Loucy (cell line): ENCODE measurements around the gene PSMD3.

Experiments
- H2AFZ ChIP-seq: fragments of 200-600 bp; sonication (generic); 2 replicates; pipeline ENCODE4 v1.6.0; 2016; ENCODE audit warnings: antibody characterized with exemption, mild to moderate bottlenecking, low read length, moderate library complexity
- H3F3A ChIP-seq: fragments of 200-600 bp; 2 replicates; pipeline ENCODE4 v1.6.0; 2016; ENCODE audit warnings: antibody characterized with exemption, low read depth, mild to moderate bottlenecking
- H3K27me3 ChIP-seq: fragments of 200-600 bp; sonication (generic); 2 replicates; pipeline ENCODE4 v1.6.1; 2014; ENCODE audit warnings: low read length, mild to moderate bottlenecking; ENCODE audit not compliant: insufficient read depth, poor library complexity, severe bottlenecking
- H3K36me3 ChIP-seq: fragments of 200-600 bp; sonication (generic); 2 replicates; pipeline ENCODE4 v1.6.1; 2016; ENCODE audit warnings: low read length; ENCODE audit not compliant: insufficient read depth
- H3K4me1 ChIP-seq: fragments of 200-600 bp; sonication (generic); 2 replicates; pipeline ENCODE4 v1.5.1; 2014; ENCODE audit warnings: low read length, mild to moderate bottlenecking; ENCODE audit not compliant: insufficient read depth, poor library complexity, severe bottlenecking
- H3K4me2 ChIP-seq: fragments of 200-600 bp; sonication (generic); 2 replicates; pipeline ENCODE4 v1.6.0; 2014; ENCODE audit warnings: antibody characterized with exemption, low read length, low read depth, mild to moderate bottlenecking; ENCODE audit not compliant: poor library complexity, severe bottlenecking
- H3K4me3 ChIP-seq: fragments of 200-600 bp; sonication (generic); 2 replicates; pipeline ENCODE4 v1.5.1; 2014; ENCODE audit warnings: low read length, mild to moderate bottlenecking, mixed read lengths; ENCODE audit not compliant: poor library complexity, severe bottlenecking
- H3K79me2 ChIP-seq: fragments of 200-600 bp; sonication (generic); 2 replicates; pipeline ENCODE4 v1.6.1; 2014; ENCODE audit warnings: low read length; ENCODE audit not compliant: insufficient read depth
- H3K9ac ChIP-seq: fragments of 200-600 bp; sonication (generic); 2 replicates; pipeline ENCODE4 v1.6.0; 2014; ENCODE audit warnings: mild to moderate bottlenecking, low read depth, low read length, moderate library complexity; ENCODE audit not compliant: poor library complexity, severe bottlenecking
- H3K9me2 ChIP-seq: fragments of 200-600 bp; sonication (generic); replicated peaks from 2 replicates; pipeline ENCODE4 v1.6.1; 2016; ENCODE audit warnings: low read depth, low read length, mixed read lengths
- H3K9me3 ChIP-seq: fragments of 200-600 bp; sonication (generic); 2 replicates; pipeline ENCODE4 v1.6.1; 2014; ENCODE audit warnings: mild to moderate bottlenecking, antibody characterized with exemption, low read length, low read depth; ENCODE audit not compliant: insufficient read depth
- H4K20me1 ChIP-seq: fragments of 200-600 bp; sonication (generic); 2 replicates; pipeline ENCODE4 v1.6.0; 2014; ENCODE audit warnings: antibody characterized with exemption, low read length, mild to moderate bottlenecking; ENCODE audit not compliant: insufficient read depth, poor library complexity, severe bottlenecking
- EZH2phosphoT487 ChIP-seq: fragments of 200-600 bp; IDR thresholded peaks from 2 replicates; pipeline ENCODE4 v1.6.1; 2018; ENCODE audit warnings: antibody characterized with exemption, mild to moderate bottlenecking, moderate library complexity, borderline replicate concordance
- TF ChIP-seq, protein P1 (sequence below): fragments of 200-600 bp; sonication (generic); conservative IDR thresholded peaks from 2 replicates; pipeline ENCODE4 v1.5.1; 2014; ENCODE audit warnings: mild to moderate bottlenecking, antibody characterized with exemption, low read length

Gene PSMD3

DNA sequence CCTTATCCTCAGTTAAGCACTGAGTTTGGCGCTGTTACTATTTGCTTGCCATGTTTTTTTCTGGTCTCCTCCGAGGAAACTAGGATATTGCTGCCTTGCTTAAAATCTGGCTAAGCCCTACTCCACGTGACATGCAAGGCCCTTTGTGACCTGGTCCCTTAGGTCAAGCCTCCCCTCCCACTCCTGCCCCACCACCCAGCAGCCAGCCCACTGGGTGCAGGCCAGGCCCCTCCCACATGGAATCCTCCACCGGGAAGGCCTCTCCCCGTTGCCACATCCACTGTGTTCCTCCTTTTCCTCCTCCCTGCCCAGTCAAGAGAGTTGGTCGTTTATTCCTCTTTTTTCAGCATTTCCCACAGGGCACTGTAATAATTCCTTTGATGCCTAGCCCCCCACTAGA, 16.2 kb downstream of the PSMD3 start:
- Histone ChIP-seq H3K4me1 (no peaks in the 10 kb centered on the region), H3K9ac (no peak overlapping the region), H3K4me3 (no peak overlapping the region), H3K27me3 (no peaks in the 10 kb centered on the region), H3K9me3 (no peaks in the 10 kb centered on the region), H2AFZ (no peak overlapping the region), H3K4me2 (no peak overlapping the region), H3K36me3 (peaks cover 61% of the 10 kb centered on the region; the same call in 1 of the 2 replicates), H3F3A (no peaks in the 10 kb centered on the region), H3K79me2 (no peaks in the 10 kb centered on the region), H3K9me2 (no peaks in the 10 kb centered on the region), H4K20me1 (no peaks in the 10 kb centered on the region)
- TF ChIP-seq, protein P1, sequence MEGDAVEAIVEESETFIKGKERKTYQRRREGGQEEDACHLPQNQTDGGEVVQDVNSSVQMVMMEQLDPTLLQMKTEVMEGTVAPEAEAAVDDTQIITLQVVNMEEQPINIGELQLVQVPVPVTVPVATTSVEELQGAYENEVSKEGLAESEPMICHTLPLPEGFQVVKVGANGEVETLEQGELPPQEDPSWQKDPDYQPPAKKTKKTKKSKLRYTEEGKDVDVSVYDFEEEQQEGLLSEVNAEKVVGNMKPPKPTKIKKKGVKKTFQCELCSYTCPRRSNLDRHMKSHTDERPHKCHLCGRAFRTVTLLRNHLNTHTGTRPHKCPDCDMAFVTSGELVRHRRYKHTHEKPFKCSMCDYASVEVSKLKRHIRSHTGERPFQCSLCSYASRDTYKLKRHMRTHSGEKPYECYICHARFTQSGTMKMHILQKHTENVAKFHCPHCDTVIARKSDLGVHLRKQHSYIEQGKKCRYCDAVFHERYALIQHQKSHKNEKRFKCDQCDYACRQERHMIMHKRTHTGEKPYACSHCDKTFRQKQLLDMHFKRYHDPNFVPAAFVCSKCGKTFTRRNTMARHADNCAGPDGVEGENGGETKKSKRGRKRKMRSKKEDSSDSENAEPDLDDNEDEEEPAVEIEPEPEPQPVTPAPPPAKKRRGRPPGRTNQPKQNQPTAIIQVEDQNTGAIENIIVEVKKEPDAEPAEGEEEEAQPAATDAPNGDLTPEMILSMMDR: no peak
- TF ChIP-seq EZH2phosphoT487: no peak

DNA sequence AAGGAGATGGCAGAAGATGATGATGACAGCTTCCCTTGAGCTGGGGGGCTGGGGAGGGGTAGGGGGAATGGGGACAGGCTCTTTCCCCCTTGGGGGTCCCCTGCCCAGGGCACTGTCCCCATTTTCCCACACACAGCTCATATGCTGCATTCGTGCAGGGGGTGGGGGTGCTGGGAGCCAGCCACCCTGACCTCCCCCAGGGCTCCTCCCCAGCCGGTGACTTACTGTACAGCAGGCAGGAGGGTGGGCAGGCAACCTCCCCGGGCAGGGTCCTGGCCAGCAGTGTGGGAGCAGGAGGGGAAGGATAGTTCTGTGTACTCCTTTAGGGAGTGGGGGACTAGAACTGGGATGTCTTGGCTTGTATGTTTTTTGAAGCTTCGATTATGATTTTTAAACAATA, 16.9 kb downstream of the PSMD3 start:
- Histone ChIP-seq H3F3A (no peaks in the 10 kb centered on the region), H3K79me2 (no peaks in the 10 kb centered on the region), H3K9me3 (no peaks in the 10 kb centered on the region), H3K27me3 (no peaks in the 10 kb centered on the region), H3K9ac (no peak overlapping the region), H2AFZ (no peak overlapping the region), H3K4me3 (no peak overlapping the region), H3K9me2 (no peaks in the 10 kb centered on the region), H3K4me2 (no peak overlapping the region), H3K36me3 (peaks cover 54% of the 10 kb centered on the region; the same call in 1 of the 2 replicates), H3K4me1 (no peaks in the 10 kb centered on the region), H4K20me1 (no peaks in the 10 kb centered on the region)
- TF ChIP-seq EZH2phosphoT487: no peak
- TF ChIP-seq, protein P1: no peak

DNA sequence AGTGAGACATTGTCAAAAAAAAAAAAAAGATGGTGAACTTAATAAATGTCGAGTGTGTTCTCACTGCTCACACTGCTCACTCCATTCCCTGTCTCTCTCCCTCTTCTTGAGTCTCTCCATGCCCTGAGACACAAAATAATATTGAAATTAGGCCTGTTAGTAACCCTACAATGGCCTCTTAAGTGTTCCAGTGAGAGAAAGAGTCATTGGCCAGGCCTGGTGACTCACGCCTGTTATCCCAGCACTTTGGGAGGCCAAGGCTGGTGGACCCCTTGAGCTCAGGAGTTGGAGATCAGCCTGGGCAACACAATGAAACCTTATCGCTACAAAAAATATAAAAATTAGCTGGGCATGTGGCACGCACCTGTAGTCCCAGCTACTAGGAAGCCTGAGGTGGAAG, 18.5 kb downstream of the PSMD3 start:
- TF ChIP-seq, protein P1: no peak
- no peak for TF ChIP-seq EZH2phosphoT487
- no peaks in the 10 kb centered on the region for H3K4me1 ChIP-seq
- no peaks in the 10 kb centered on the region for H3K9me2 ChIP-seq
- H3F3A ChIP-seq: no peaks in the 10 kb centered on the region
- no peak overlapping the region for H3K4me3 ChIP-seq
- no peak overlapping the region for H3K4me2 ChIP-seq
- H2AFZ ChIP-seq: no peak overlapping the region
- H3K36me3 ChIP-seq: peaks cover 39% of the 10 kb centered on the region; the same call in 1 of the 2 replicates
- no peaks in the 10 kb centered on the region for H4K20me1 ChIP-seq
- no peaks in the 10 kb centered on the region for H3K27me3 ChIP-seq
- no peaks in the 10 kb centered on the region for H3K9me3 ChIP-seq
- no peak overlapping the region for H3K9ac ChIP-seq
- no peaks in the 10 kb centered on the region for H3K79me2 ChIP-seq
